ENCODE data around the gene ADGRG3. TPM values are rescaled to one million over a fixed set of nuclear protein-coding genes. Genes with fewer than 3 reads are reported as not detected.
A peak's percentile ranks its signal among the peaks of the same experiment; 100 is the strongest.

The ADGRG3 gene
- total and polyA plus RNA-seq, 9 of the 15 experiments (the other 6 are each of a cell fraction or from before 2014, with no cell fraction given) = 0.09 to 0.52 (median 0.14) TPM; not detected in 3

DNA sequence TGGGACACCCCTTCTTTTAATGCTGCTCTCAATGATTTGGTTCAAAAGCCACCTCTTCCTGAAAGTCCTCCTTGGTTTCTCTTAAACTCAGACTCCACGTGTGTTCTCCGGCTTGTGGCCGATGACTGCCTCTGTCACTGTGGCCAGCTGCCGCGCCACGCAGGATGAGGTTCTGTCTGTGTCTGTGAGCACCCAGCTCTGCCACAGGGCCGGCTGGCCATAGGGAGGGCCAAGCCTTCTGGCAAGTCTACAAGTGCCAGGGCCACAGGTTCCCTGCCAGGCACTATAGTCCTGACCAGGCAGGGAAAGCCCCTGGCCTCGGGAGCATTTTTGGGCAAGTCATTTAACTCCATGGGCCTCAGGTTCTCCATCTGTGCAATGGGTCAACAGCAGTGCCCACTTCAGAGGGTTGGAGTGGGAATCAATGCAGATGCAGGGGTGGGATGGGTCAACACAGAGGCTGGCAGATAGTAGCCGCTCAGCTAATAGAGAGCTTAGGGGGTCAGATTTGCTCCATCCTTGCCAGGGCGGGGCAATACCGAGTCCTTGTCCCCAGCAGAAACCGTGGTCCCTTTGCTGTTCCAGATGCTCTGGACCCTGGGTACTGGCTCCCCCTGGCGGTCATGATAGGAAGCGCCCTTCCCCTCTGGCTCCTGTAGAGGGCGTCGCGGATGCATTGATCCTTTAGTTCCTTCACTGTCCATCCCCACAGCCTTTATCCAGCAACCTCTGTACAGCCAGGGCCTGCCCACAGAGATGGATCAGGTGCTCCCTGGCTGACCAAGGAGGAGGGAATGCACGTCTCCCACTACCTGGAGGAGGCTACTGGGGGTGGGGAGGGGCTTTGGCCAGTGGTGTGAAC, 19.3 kb upstream of the ADGRG3 start (continued):
- TF ChIP-seq TAF7 (tag; IDR thresholded peaks at IDR 0.05) (no peak), PHF8 (IDR thresholded peaks at IDR 0.05; ENCODE audit: borderline replicate concordance, low read length) (no peak), ZNF263 (CRISPR knock-in tag; IDR thresholded peaks at IDR 0.05; ENCODE audit: borderline replicate concordance) (peak; percentile 82), SPI1 (IDR thresholded peaks at IDR 0.05; ENCODE audit: borderline replicate concordance, low read depth, low read length) (no peak), SMARCB1 (IDR thresholded peaks at IDR 0.05; ENCODE audit: insufficient read length, low read depth) (no peak), HLTF (IDR thresholded peaks at IDR 0.05) (no peak), ZBTB17 (CRISPR knock-in tag; IDR thresholded peaks at IDR 0.05) (no peak), POLR2B (IDR thresholded peaks at IDR 0.05; ENCODE audit: low read depth, partially characterized antibody) (no peak)
- TF ChIP-seq, protein P1, sequence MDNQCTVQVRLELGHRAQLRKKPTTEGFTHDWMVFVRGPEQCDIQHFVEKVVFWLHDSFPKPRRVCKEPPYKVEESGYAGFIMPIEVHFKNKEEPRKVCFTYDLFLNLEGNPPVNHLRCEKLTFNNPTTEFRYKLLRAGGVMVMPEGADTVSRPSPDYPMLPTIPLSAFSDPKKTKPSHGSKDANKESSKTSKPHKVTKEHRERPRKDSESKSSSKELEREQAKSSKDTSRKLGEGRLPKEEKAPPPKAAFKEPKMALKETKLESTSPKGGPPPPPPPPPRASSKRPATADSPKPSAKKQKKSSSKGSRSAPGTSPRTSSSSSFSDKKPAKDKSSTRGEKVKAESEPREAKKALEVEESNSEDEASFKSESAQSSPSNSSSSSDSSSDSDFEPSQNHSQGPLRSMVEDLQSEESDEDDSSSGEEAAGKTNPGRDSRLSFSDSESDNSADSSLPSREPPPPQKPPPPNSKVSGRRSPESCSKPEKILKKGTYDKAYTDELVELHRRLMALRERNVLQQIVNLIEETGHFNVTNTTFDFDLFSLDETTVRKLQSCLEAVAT (IDR thresholded peaks at IDR 0.05) = peak in 1 of 2 experiments; percentile 94; a peak in 2 of 4 replicates
- TF ChIP-seq, protein P2, sequence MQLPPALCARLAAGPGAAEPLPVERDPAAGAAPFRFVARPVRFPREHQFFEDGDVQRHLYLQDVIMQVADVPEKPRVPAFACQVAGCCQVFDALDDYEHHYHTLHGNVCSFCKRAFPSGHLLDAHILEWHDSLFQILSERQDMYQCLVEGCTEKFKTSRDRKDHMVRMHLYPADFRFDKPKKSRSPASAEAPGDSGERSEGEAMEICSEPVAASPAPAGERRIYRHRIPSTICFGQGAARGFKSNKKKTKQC (CRISPR knock-in tag; IDR thresholded peaks at IDR 0.05) = no peak
- TF ChIP-seq, protein P3, sequence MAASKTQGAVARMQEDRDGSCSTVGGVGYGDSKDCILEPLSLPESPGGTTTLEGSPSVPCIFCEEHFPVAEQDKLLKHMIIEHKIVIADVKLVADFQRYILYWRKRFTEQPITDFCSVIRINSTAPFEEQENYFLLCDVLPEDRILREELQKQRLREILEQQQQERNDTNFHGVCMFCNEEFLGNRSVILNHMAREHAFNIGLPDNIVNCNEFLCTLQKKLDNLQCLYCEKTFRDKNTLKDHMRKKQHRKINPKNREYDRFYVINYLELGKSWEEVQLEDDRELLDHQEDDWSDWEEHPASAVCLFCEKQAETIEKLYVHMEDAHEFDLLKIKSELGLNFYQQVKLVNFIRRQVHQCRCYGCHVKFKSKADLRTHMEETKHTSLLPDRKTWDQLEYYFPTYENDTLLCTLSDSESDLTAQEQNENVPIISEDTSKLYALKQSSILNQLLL (CRISPR knock-in tag; IDR thresholded peaks at IDR 0.05; ENCODE audit: borderline replicate concordance) = no peak
- TF ChIP-seq, protein P4, sequence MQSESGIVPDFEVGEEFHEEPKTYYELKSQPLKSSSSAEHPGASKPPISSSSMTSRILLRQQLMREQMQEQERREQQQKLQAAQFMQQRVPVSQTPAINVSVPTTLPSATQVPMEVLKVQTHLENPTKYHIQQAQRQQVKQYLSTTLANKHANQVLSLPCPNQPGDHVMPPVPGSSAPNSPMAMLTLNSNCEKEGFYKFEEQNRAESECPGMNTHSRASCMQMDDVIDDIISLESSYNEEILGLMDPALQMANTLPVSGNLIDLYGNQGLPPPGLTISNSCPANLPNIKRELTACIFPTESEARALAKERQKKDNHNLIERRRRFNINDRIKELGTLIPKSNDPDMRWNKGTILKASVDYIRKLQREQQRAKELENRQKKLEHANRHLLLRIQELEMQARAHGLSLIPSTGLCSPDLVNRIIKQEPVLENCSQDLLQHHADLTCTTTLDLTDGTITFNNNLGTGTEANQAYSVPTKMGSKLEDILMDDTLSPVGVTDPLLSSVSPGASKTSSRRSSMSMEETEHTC (IDR thresholded peaks at IDR 0.05) = no peak
- TF ChIP-seq, protein P5, sequence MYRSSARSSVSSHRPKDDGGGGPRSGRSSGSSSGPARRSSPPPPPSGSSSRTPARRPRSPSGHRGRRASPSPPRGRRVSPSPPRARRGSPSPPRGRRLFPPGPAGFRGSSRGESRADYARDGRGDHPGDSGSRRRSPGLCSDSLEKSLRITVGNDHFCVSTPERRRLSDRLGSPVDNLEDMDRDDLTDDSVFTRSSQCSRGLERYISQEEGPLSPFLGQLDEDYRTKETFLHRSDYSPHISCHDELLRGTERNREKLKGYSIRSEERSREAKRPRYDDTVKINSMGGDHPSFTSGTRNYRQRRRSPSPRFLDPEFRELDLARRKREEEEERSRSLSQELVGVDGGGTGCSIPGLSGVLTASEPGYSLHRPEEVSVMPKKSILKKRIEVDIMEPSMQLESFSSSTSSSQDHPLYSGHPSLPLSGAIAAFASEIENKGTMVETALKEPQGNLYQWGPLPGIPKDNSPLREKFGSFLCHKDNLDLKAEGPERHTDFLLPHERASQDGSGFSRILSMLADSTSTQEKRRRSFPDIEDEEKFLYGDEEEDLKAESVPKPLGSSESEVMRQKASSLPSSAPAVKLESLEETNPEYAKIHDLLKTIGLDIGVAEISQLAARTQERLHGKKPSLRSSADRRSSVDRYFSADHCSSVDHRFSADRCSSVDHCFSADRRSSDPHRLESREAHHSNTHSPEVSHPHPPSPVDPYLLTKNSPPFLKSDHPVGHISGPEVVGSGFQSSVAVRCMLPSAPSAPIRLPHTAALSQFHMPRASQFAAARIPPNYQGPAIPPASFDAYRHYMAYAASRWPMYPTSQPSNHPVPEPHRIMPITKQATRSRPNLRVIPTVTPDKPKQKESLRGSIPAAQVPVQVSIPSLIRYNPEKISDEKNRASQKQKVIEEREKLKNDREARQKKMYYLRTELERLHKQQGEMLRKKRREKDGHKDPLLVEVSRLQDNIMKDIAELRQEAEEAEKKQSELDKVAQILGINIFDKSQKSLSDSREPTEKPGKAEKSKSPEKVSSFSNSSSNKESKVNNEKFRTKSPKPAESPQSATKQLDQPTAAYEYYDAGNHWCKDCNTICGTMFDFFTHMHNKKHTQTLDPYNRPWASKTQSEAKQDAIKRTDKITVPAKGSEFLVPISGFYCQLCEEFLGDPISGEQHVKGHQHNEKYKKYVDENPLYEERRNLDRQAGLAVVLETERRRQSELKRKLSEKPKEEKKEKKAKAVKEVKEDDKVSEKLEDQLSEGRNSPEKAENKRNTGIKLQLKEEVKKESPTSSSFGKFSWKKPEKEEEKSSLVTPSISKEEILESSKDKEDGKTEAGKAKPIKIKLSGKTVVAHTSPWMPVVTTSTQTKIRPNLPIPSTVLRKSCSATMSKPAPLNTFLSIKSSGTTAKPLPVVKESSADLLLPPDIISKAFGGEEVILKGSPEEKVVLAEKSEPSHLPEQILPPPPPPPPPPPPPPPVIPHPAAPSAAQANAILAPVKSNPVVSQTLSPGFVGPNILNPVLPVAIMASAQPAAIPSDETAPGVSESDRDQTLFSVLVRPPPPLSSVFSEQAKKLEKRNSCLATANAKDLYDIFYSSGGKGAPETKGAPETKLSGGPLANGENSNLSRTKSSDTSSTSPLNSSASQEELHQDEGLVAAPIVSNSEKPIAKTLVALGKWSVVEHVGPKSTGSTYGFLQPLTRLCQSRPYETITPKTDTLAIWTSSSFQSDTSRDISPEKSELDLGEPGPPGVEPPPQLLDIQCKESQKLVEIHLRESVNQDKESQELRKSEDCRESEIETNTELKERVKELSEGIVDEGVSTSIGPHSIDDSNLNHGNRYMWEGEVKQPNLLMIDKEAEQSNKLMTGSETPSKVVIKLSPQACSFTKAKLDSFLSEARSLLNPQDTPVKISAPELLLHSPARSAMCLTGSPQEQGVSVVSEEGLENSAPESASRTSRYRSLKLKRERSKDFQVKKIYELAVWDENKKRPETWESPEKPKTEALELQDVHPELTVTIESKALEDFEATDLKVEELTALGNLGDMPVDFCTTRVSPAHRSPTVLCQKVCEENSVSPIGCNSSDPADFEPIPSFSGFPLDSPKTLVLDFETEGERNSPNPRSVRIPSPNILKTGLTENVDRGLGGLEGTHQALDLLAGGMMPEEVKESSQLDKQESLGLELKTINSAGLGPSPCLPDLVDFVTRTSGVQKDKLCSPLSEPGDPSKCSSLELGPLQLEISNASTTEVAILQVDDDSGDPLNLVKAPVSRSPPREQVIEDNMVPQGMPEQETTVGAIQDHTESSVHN (IDR thresholded peaks at IDR 0.05; ENCODE audit: borderline replicate concordance in 1 of 2, low read depth in 1 of 2) = no peak
